ENCODE results near the gene PRPF38B.

Gene PRPF38B

DNA sequence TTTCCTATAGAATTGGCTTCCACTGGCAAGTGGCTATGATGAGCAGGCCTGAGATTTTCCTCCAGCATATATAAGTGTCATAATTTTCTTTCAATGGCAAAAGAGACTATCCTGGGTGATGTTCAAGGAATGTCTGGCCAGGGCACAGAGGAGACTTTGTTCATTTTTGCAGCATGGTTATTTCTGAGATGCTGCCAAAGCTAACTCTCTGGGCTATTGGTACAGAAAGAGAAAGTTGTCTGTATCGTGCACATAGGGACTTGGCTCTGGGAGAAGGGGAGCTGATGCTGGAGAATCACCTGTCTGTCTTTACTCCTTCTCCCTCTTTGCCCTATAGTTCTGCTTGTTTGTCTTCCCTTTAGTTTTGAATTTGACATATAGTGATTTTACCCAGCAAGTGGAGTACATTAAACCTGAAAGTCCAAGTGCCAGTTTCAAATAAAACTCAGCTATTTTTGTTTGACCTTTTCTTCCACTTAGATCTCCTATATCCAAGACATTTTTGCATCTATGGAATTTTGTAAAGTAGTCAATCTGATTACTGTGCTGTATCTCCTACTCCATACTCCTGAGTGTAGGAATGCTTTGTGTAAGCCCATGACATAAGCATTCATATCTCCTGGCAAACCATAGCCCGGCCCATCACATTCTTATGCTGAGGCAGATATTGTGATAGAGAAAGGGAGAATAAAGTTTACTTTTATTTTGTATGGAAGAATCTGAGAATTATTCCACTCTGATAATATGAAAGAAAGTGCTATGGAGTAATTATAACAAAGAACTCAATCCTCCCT, 24.5 kb downstream of the PRPF38B start:
- H3K79me2 ChIP-seq (ENCODE audit: low read length): no peaks in the 10 kb centered on the region
- no peaks in the 10 kb centered on the region for H3K4me1 ChIP-seq (ENCODE audit: low read length)
- H3K36me3 ChIP-seq (replicated peaks; ENCODE audit: low read depth, low read length): no peaks in the 10 kb centered on the region
- no peak overlapping the region for H2AFZ ChIP-seq (ENCODE audit: low read depth, low read length)
- H3K9ac ChIP-seq (ENCODE audit: low read length): no peak overlapping the region
- H3K9me3 ChIP-seq (ENCODE audit: insufficient read depth, low read length): no peaks in the 10 kb centered on the region
- H3K27ac ChIP-seq (ENCODE audit: low read length): no peak overlapping the region
- H4K20me1 ChIP-seq (ENCODE audit: insufficient read depth, low read length): no peaks in the 10 kb centered on the region
- H3K27me3 ChIP-seq (ENCODE audit: low read depth, low read length): no peaks in the 10 kb centered on the region
- no peak overlapping the region for H3K4me3 ChIP-seq (ENCODE audit: low read length)
- TF ChIP-seq, protein P1, sequence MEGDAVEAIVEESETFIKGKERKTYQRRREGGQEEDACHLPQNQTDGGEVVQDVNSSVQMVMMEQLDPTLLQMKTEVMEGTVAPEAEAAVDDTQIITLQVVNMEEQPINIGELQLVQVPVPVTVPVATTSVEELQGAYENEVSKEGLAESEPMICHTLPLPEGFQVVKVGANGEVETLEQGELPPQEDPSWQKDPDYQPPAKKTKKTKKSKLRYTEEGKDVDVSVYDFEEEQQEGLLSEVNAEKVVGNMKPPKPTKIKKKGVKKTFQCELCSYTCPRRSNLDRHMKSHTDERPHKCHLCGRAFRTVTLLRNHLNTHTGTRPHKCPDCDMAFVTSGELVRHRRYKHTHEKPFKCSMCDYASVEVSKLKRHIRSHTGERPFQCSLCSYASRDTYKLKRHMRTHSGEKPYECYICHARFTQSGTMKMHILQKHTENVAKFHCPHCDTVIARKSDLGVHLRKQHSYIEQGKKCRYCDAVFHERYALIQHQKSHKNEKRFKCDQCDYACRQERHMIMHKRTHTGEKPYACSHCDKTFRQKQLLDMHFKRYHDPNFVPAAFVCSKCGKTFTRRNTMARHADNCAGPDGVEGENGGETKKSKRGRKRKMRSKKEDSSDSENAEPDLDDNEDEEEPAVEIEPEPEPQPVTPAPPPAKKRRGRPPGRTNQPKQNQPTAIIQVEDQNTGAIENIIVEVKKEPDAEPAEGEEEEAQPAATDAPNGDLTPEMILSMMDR (IDR thresholded peaks at IDR 0.05; ENCODE audit: low read depth, low read length): no peak
- no peak for TF ChIP-seq EZH2phosphoT487 (IDR thresholded peaks at IDR 0.05; ENCODE audit: low read depth)
- H3K4me2 ChIP-seq (ENCODE audit: low read length): no peak overlapping the region

DNA sequence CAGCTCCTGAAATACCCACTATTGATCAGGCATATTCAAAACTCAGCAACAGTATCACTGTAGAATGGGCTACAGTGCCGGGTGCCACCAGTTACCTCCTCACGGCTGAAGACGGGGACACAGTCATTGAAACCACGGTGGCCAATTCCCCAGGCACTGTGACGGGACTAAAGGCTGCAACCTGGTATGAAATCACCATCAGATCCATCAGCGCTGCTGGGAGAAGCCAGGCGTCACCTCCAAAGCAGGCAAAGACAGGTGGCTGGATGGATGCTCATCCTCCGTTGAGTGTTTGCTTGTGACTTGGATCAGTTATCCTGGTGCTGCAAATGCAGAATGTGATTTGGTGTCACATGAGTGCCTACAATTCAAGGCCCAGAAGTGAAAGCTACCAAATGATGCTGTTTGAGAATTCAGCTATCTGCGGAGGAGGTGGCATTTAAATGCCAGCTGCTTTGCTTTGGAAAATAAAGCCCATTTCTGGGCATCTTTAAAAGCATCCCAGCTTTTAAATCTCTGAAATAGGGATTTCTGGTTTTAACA, 25.7 kb downstream of the PRPF38B start:
- no peak overlapping the region for H3K4me3 ChIP-seq (ENCODE audit: low read length)
- no peaks in the 10 kb centered on the region for H3K36me3 ChIP-seq (replicated peaks; ENCODE audit: low read depth, low read length)
- no peak overlapping the region for H3K9ac ChIP-seq (ENCODE audit: low read length)
- no peaks in the 10 kb centered on the region for H3K79me2 ChIP-seq (ENCODE audit: low read length)
- no peak overlapping the region for H3K4me2 ChIP-seq (ENCODE audit: low read length)
- peaks cover 8% of the 10 kb centered on the region for H3K4me1 ChIP-seq (ENCODE audit: low read length)
- H3K9me3 ChIP-seq (ENCODE audit: insufficient read depth, low read length): no peaks in the 10 kb centered on the region
- no peaks in the 10 kb centered on the region for H3K27me3 ChIP-seq (ENCODE audit: low read depth, low read length)
- TF ChIP-seq EZH2phosphoT487 (IDR thresholded peaks at IDR 0.05; ENCODE audit: low read depth): no peak
- TF ChIP-seq, protein P1 (IDR thresholded peaks at IDR 0.05; ENCODE audit: low read depth, low read length): no peak
- H2AFZ ChIP-seq (ENCODE audit: low read depth, low read length): no peak overlapping the region
- H4K20me1 ChIP-seq (ENCODE audit: insufficient read depth, low read length): no peaks in the 10 kb centered on the region
- no peak overlapping the region for H3K27ac ChIP-seq (ENCODE audit: low read length)

DNA sequence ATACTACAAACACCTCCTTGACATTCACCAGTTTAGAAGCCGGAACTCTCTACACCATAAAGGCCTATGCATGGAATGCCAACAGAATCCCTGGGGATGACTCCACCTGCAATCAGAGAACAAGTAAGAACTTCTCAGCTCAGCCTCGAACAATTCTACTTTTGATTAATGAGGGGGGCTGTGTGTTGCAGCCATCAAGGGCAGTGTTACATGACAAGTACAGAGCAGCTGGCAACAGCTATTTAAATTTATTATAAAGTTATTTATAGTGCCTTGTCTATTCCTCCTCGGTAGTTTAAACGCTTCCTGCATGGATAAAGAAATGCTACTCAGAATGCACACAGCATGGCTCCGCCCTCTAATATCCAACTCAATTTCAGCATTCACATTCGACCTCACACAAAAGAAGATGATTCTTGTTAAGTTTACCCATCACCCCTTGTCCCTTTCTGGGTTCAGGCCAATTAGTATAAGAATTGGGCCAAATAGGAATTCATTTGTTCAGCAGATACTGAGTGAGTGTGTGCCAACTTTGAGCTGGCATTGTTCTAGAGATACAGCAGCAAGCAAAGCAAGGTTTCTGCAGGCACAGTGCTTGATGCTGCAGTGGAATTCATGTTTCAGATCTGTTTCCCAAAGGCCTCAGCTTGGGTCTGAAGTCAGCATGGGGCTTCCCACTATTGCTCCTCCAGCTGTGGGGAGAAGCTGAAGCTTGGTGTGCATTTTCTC, 27.0 kb downstream of the PRPF38B start:
- Histone ChIP-seq H3K27ac (ENCODE audit: low read length) (no peak overlapping the region), H4K20me1 (ENCODE audit: insufficient read depth, low read length) (no peaks in the 10 kb centered on the region), H3K9me3 (ENCODE audit: insufficient read depth, low read length) (no peaks in the 10 kb centered on the region), H2AFZ (ENCODE audit: low read depth, low read length) (no peak overlapping the region), H3K27me3 (ENCODE audit: low read depth, low read length) (no peaks in the 10 kb centered on the region), H3K79me2 (ENCODE audit: low read length) (no peaks in the 10 kb centered on the region), H3K36me3 (replicated peaks; ENCODE audit: low read depth, low read length) (no peaks in the 10 kb centered on the region), H3K4me3 (ENCODE audit: low read length) (no peak overlapping the region), H3K4me1 (ENCODE audit: low read length) (peaks cover 8% of the 10 kb centered on the region), H3K9ac (ENCODE audit: low read length) (no peak overlapping the region), H3K4me2 (ENCODE audit: low read length) (no peak overlapping the region)
- TF ChIP-seq EZH2phosphoT487 (IDR thresholded peaks at IDR 0.05; ENCODE audit: low read depth): no peak
- TF ChIP-seq, protein P1 (IDR thresholded peaks at IDR 0.05; ENCODE audit: low read depth, low read length): no peak

Measured in OCI-LY3 (cell line).